A549 (cell line): ENCODE data around the gene CD81.

Experiments
- CTCF ChIP-seq: fragments of >200 bp; sonication (Bioruptor Twin); formaldehyde crosslinking; IDR thresholded peaks from 3 replicates; pipeline ENCODE4 v1.5.1; 2016
- EP300 ChIP-seq, 2 experiments: fragments of >200 bp; sonication (Bioruptor Twin); formaldehyde crosslinking; IDR thresholded peaks; 2 replicates in 1 of 2; 3 replicates in 1 of 2; pipeline ENCODE4 v1.6.1; 2016 to 2017
- FOSL2 ChIP-seq, 2 experiments: fragments of 450-650 bp in 1 of 2; fragments of >200 bp in 1 of 2; sonication (Bioruptor Twin) in 1 of 2; formaldehyde crosslinking; IDR thresholded peaks; 2 replicates each; pipeline versions ENCODE4 v1.5.0 to v1.6.1; 2016 to 2020; ENCODE audit warnings: mild to moderate bottlenecking in 1 of 2, moderate library complexity in 1 of 2
- HDAC2 ChIP-seq: fragments of 200-600 bp; sonication (generic); IDR thresholded peaks from 2 replicates; pipeline ENCODE4 v1.6.1; 2016
- JUNB ChIP-seq: fragments of >200 bp; sonication (Bioruptor Twin); formaldehyde crosslinking; IDR thresholded peaks from 2 replicates; pipeline ENCODE4 v1.6.1; 2016
- MYC ChIP-seq: IDR thresholded peaks from 2 replicates; pipeline ENCODE4 v1.6.1; 2012; ENCODE audit warnings: mild to moderate bottlenecking, inconsistent platforms, low read length, improper control_type of control experiment, borderline replicate concordance
- NPAS2 ChIP-seq: fragments of 250-450 bp; sonication (Bioruptor Pico); IDR thresholded peaks from 2 replicates; pipeline ENCODE4 v1.8.0; 2022; ENCODE audit warnings: mild to moderate bottlenecking, moderate library complexity, borderline replicate concordance
- POLR2A ChIP-seq: IDR thresholded peaks from 2 replicates; pipeline ENCODE4 v1.6.1; 2012; ENCODE audit warnings: mild to moderate bottlenecking, low read length
- RAD21 ChIP-seq, 2 experiments: fragments of >200 bp in 1 of 2; sonication (Bioruptor Twin) in 1 of 2; formaldehyde crosslinking in 1 of 2; IDR thresholded peaks in 1 of 2; conservative IDR thresholded peaks in 1 of 2; 2 replicates in 1 of 2; 3 replicates in 1 of 2; pipeline ENCODE4 v1.6.1; 2012 to 2018; ENCODE audit warnings: inconsistent platforms in 1 of 2
- RCOR1 ChIP-seq: fragments of 150-350 bp; IDR thresholded peaks from 2 replicates; pipeline ENCODE4 v1.6.1; 2014; ENCODE audit warnings: antibody characterized with exemption, low read length, low read depth
- RFX5 ChIP-seq: fragments of 450-650 bp; IDR thresholded peaks from 2 replicates; pipeline ENCODE4 v1.7.1; 2014; ENCODE audit warnings: antibody characterized with exemption, mild to moderate bottlenecking, moderate library complexity
- RNF2 ChIP-seq: fragments of 200-600 bp; sonication (generic); IDR thresholded peaks from 2 replicates; pipeline ENCODE4 v1.6.1; 2016; ENCODE audit warnings: low read depth, mild to moderate bottlenecking, antibody characterized with exemption, moderate library complexity, borderline replicate concordance
- ZSCAN20 ChIP-seq: fragments of 250-450 bp; sonication (Bioruptor Pico); IDR thresholded peaks from 2 replicates; pipeline ENCODE4 v1.8.0; 2022; ENCODE audit warnings: mild to moderate bottlenecking, moderate library complexity
- TF ChIP-seq, protein P1 (sequence below): IDR thresholded peaks from 2 replicates; pipeline ENCODE4 v1.6.1; 2012

DNA sequence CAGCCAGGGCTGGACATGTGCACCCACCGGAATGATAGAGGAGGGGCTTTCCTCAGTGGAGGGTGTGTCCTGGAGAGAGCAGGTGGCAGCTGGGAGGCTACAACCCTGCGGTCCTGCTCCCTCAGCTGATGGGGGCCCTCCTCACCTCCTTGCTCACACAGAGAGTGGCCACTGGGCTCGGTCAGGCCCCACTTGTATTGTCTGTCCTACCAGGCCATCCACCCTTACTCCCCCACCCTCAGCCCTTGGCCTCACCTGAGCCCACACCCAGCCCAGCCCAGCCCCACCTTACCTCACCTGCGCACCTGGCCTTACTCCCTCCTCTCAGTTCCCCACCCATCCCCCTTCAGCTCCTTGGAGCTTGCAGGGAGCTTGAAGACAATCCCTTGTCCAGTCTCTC, 64.1 kb downstream of the CD81 start:
- no peak for TF ChIP-seq RNF2
- no peak for TF ChIP-seq POLR2A
- TF ChIP-seq, protein P1, sequence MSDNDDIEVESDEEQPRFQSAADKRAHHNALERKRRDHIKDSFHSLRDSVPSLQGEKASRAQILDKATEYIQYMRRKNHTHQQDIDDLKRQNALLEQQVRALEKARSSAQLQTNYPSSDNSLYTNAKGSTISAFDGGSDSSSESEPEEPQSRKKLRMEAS: no peak
- TF ChIP-seq JUNB: no peak
- TF ChIP-seq CTCF: no peak
- no peak for TF ChIP-seq RFX5
- no peak for TF ChIP-seq HDAC2
- no peak for TF ChIP-seq MYC
- TF ChIP-seq RCOR1: no peak
- no peak for TF ChIP-seq NPAS2
- TF ChIP-seq FOSL2 (IDR thresholded peaks at IDR 0.05): no peak
- no peak for TF ChIP-seq FOSL2 (CRISPR knock-in tag; IDR thresholded peaks at IDR 0.05)
- no peak for TF ChIP-seq EP300 (IDR thresholded peaks at IDR 0.05)
- no peak for TF ChIP-seq ZSCAN20 (CRISPR knock-in tag)
- no peak for TF ChIP-seq RAD21 (conservative IDR thresholded peaks at IDR 0.05 in 1 of 2, IDR thresholded peaks at IDR 0.05 in 1 of 2)
